GM12891 (cell line): Measurements from ENCODE around the gene SYNE3.
A peak's percentile ranks its signal among the peaks of the same experiment; 100 is the strongest.

ENCODE experiments used
- DNase-seq: peaks from one replicate; pipeline ENCODE4 v3.0.0; 2011; ENCODE audit warnings: low spot score; ENCODE audit not compliant: insufficient read length
- FAIRE-seq: peaks from 2 replicates; lab custom pipeline; 2011; peaks lifted over from hg19 to GRCh38; lab: Jason Lieb, UNC
- PAX5 ChIP-seq: IDR thresholded peaks from 2 replicates; pipeline ENCODE4 v1.6.1; 2011; ENCODE audit warnings: low read length, moderate library complexity, mild to moderate bottlenecking; ENCODE audit not compliant: insufficient read depth, severe bottlenecking
- POLR2A ChIP-seq: IDR thresholded peaks from 2 replicates; pipeline ENCODE4 v1.6.1; 2011; ENCODE audit warnings: low read depth, low read length, control low read depth
- POLR2AphosphoS5 ChIP-seq: IDR thresholded peaks from 2 replicates; pipeline ENCODE4 v1.6.1; 2011; ENCODE audit warnings: low read depth, low read length, control low read depth
- POU2F2 ChIP-seq: IDR thresholded peaks from 2 replicates; pipeline ENCODE4 v1.6.1; 2011; ENCODE audit warnings: low read depth, mild to moderate bottlenecking, control low read depth, low read length, moderate library complexity
- SPI1 ChIP-seq: IDR thresholded peaks from 2 replicates; pipeline ENCODE4 v1.6.1; 2011; ENCODE audit warnings: low read depth, low read length, control low read depth
- TAF1 ChIP-seq: IDR thresholded peaks from 2 replicates; pipeline ENCODE4 v1.6.1; 2011; ENCODE audit warnings: low read depth, low read length, control low read depth

Gene SYNE3

DNA sequence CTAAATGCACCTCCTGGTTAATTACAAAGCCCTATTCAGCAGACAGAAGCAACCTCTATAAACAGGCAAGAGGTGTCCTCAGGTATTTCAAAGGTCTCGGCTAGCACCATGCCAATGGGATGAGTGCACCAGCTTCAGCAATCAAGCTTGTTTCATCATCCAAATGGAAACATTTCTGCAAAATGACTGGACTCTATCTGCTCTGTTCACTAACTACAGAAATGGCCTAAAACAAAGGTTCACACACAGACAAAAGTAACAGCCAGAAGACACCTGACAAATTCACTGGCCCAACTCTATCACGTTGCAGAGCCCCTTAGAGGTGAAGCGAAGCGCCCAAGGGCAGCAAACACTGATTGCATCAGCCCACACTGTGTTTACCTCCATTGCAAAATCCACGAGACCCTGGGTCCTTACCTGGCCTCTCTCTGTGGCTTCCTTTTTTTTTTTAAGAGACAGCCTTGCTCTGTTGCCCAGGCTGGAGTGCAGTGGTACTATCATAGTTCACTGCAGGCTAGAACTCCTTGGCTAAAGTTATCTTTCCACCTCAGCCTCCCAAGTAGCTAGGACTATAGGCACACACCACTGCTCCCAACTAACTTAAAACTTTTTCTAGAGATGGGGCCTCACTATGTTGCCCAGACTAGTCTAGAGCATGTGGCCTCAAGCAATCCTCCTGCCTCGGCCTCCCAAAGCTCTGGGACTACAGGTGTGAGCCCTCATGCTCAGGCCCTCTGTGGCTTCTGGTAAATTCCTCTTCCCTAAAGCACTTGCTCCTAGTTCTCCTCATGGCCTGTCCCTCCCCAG, 8.5 kb upstream of the SYNE3 start:
- no peak for TF ChIP-seq SPI1
- TF ChIP-seq TAF1, result no peak
- TF ChIP-seq PAX5, result no peak
- TF ChIP-seq POLR2AphosphoS5, result no peak
- TF ChIP-seq POLR2A, result no peak
- no peak for TF ChIP-seq POU2F2
- FAIRE-seq (no peak), DNase-seq (no peak)

DNA sequence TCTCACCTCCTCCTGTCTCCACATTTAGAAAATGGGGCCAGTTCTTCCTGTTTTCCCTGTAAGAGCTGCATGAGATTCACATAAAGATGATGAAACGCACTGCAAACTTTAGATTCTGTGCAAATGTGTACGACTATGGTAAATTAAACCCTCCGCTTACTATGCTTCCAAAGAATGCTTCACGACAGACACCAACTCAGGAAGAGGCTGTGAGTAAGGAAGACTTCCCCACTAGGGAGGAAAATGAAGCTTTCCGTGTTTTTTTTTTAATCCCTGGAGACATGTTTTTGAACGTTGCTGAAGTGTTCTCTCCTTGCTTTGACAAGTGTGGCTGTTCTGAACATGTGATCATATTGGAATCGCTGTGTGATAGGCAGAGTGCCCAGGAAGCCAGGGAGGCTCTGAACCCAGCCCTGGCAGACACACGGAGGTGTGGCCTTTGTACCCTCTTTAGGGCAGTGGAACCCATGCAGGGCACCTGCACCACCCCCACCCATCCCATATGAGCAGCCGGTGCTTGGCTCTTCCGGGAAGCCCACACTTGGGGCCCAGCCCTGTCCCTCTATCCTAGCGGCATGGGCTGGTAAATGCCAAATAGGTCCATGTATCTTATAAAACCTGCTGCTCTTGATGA, 7.5 kb upstream of the SYNE3 start:
- TF ChIP-seq SPI1, result no peak
- TF ChIP-seq POLR2AphosphoS5, result no peak
- no peak for TF ChIP-seq POU2F2
- FAIRE-seq (no peak), DNase-seq (no peak)

DNA sequence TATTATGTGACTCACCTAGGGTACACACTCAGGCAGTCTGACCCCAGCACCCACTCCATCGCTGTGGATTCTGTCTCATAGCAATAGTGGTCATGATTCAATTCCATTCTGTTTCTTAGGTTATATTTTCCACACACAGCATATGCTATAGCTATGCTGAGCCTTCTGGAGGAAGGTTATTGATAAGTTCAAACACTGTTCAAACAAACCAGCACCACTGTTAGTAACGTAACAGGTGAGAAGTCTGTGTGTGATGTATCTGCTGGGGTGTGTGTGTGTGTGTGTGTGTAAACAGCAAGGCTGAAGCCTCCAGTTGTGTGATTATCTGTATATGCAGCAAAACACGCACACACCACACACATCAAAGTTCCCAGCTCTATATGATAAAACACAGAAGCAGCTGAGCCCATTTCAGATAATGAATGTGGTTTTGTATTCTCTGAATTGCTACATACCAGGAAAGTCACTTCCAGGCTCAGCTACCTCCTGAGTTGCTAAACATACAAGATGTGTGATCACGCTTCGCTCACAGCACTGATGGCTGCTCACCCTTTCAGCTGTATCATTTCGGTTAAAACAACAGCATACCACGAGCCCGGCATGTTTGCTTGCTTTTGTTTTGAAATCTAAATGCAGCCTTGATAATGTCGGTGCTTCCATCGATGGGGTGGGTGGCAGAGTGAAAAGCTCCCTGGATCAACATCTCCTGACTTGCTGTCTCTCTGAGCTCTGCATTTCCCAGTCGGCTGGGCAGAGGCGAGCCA, 6.8 kb upstream of the SYNE3 start:
- no peak for FAIRE-seq
- no peak for TF ChIP-seq TAF1
- TF ChIP-seq PAX5, result no peak
- no peak for TF ChIP-seq SPI1
- TF ChIP-seq POU2F2, result no peak
- no peak for TF ChIP-seq POLR2AphosphoS5
- TF ChIP-seq POLR2A, result no peak
- DNase-seq, result no peak

DNA sequence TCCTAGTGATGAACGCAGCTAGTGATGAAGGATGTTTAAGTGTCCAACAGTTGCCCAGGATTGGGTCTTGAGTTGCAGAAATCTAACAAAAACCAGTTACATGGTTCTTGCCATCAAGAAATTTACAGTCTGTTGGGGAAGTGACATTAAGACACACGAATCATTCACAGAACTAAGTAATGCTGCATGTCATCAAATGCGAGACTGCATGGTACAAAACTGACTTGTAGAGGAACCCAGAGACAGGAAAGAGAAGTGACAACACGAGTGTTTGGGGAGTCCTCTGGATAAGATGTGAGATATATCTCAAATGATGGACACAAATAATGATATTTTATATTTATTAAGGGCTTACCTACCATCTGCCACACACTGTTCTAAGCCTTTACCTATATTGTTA, 6.1 kb upstream of the SYNE3 start:
- FAIRE-seq (no peak), DNase-seq (no peak)
- no peak for TF ChIP-seq TAF1

DNA sequence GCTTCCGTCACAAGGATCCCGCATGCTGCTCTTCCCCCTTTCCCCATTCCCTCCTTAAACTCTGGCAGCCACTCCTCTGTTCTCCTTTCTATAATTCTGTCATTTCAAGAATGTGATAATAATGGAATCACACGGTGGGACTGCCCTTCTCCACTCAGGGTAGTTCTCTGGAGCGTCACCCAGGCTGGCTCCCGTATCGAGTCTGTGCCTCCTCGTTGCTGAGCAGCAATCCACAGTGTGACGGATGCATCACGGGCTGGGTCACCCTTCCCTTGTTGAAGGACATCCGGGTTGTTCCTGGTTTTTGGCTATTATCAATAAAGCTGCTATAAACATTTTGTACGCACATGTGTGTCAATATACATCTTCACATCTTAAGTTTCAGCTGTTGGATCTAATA, 5.7 kb upstream of the SYNE3 start:
- DNase-seq (no peak), FAIRE-seq (no peak)
- TF ChIP-seq POLR2AphosphoS5, result no peak
- no peak for TF ChIP-seq POU2F2
- no peak for TF ChIP-seq PAX5
- no peak for TF ChIP-seq TAF1
- no peak for TF ChIP-seq POLR2A
- no peak for TF ChIP-seq SPI1

DNA sequence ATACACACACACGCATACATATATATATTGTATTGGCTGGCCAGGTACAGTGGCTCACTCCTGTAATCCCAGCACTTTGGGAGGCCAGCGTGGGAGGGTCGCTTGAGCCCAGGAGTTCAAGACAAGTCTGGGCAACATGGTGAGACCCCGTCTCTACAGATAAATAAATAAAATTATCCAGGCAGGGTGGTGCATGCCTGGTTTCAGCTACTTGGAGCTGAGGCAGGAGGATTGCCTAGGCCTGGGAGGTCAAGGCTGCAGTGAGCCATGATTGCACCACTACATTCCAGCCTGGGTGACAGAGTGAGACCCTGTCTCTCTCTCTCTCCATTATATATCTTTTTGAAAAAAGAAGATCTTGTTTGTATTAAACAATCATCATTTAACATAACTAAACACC, 4.6 kb upstream of the SYNE3 start:
- DNase-seq (no peak), FAIRE-seq (no peak)
- TF ChIP-seq POLR2AphosphoS5 (no peak), POU2F2 (no peak), POLR2A (no peak), SPI1 (no peak), PAX5 (no peak), TAF1 (no peak)

DNA sequence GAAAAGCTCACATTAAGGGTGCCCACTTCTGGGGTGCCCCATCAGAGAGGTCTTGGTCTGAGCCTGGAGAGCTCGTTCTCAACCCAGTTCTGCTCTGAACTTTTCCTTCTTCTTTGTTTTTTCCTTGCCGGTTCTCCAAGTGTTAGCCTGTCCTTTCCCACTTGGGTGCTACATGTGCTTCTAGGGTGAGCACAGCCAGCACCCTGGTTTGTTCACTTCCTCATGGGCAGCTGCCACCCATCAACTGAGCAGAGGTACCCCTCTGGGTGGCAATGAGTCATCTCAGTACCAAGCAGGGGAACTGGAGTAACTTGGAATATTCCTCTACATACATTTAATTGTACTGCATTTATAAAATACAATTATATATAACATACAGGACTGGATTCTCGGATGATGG, 3.9 kb upstream of the SYNE3 start:
- FAIRE-seq (peak; percentile 35), DNase-seq (no peak)
- TF ChIP-seq POLR2AphosphoS5 (no peak), SPI1 (peak; percentile 42; the same call in 1 of the 2 replicates)

DNA sequence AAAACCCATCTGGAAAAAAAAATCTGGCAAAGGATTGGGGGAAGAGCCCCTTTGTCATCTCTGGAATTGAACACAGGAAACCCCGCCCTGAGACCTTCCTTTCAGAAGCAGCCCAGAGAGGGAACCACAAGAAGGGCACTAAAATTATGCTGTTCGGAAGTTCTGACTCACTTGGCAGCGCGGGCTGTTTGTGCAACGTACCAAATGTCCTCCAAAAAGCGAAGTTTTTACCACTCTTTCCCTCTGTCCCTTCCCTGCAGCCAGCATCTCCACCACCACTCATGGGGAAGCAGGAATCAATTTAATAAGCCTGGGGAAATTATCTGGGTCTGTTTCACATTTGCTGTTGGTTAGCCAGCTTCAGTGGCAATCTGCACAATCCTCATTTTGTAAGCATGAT, 3.2 kb upstream of the SYNE3 start:
- FAIRE-seq (peak; percentile 69), DNase-seq (no peak)
- no peak for TF ChIP-seq SPI1
- TF ChIP-seq TAF1, result no peak
- no peak for TF ChIP-seq POLR2A
- TF ChIP-seq POU2F2, result no peak
- TF ChIP-seq PAX5, result no peak
- no peak for TF ChIP-seq POLR2AphosphoS5

DNA sequence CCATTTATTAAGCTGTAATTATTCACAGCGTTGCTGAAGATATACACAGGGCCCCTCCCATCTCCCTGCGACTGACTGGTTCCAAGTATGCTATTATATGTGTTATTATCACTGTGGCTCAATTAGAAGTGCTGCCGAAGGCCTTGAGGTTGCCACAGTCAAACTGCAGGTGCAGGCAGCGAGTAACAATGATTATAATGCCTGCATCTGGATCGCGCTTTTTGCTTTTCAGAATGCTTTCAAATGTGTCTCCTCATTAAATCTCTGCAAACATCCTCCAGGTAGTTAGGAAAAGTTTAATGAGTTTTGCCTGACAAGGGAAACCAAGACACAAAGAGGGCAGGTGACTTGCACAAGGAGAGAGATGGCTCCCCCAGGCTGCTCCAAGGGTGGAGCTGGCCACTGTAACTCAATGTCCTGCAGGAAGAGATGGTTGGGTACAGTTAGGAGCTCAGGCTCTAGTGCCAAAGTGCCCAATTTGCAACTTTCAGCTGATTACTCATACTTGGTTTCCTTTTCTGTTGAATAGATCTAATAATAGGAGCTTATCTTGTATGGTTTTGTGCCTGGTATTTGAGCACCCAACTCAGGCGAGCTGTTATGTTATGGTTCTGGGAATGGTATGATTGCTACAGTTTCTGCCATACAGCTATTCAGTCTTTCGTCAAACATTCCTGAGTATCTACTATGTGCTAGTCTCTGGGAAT, 1.7 kb upstream of the SYNE3 start:
- no peak for DNase-seq
- no peak for TF ChIP-seq SPI1
- no peak for TF ChIP-seq PAX5
- TF ChIP-seq POLR2A, result no peak
- TF ChIP-seq TAF1, result no peak
- no peak for TF ChIP-seq POU2F2
- no peak for TF ChIP-seq POLR2AphosphoS5
- FAIRE-seq, result no peak
